GM12878 (cell line): Measurements from ENCODE around the gene HHAT. TPM values are rescaled to one million over a fixed set of nuclear protein-coding genes. Genes with fewer than 3 reads are reported as not detected.

ENCODE experiments used
- ATAC-seq: fragments of 200-7000 bp; cut with Tn5 transposase; 3 replicates; pipeline ENCODE4 v1.9.1; 2020; ENCODE audit warnings: mild to moderate bottlenecking, moderate library complexity
- BruUV-seq: library from RNA; stranded (reverse); fragments of 400-500 nt; replicated peaks from 2 replicates; lab custom pipeline; 2021; lab: Mats Ljungman, UMichigan
- CTCF ChIA-PET: fragments of 300-600 bp; sonication (Branson Sonifier 250); formaldehyde crosslinking; extraction: SDS; loops from one replicate; lab custom pipeline; 2021; ENCODE audit warnings: inconsistent platforms; lab: Yijun Ruan, JAX
- POLR2A ChIA-PET: fragments of 350-600 bp; formaldehyde crosslinking; extraction: SDS; loops from one replicate; lab custom pipeline; 2021; ENCODE audit warnings: inconsistent platforms; lab: Charles Lee
- RAD21 ChIA-PET: fragments of 300-600 bp; sonication (Branson Sonifier 250); formaldehyde crosslinking; loops from one replicate; lab custom pipeline; 2023; ENCODE audit warnings: antibody characterized with exemption; ENCODE audit not compliant: unreplicated experiment; lab: Charles Lee
- SMC1A ChIA-PET: fragments of 300-600 bp; sonication (Branson Sonifier 250); formaldehyde crosslinking; loops from one replicate; lab custom pipeline; 2023; ENCODE audit not compliant: unreplicated experiment, uncharacterized antibody; lab: Charles Lee
- DNase-seq: peaks from one replicate; pipeline ENCODE4 v3.0.0-alpha.2; 2011; ENCODE audit warnings: low read depth, low spot score
- FAIRE-seq: peaks from 3 replicates; lab custom pipeline; 2011; peaks lifted over from hg19 to GRCh38; lab: Jason Lieb, UNC
- H2AFZ ChIP-seq: 2 replicates; pipeline ENCODE4 v1.6.0; 2011; ENCODE audit warnings: low read depth, low read length, control low read depth; ENCODE audit not compliant: control insufficient read depth
- H3K27ac ChIP-seq: 2 replicates; pipeline ENCODE4 v1.5.1; 2011; ENCODE audit warnings: control low read depth; ENCODE audit not compliant: control insufficient read depth, insufficient read depth
- H3K27me3 ChIP-seq, 2 experiments: replicated peaks in 1 of 2; 2 replicates each; pipeline versions ENCODE4 v1.6.0 to v1.6.1; 2011; ENCODE audit warnings: low read length in 1 of 2; ENCODE audit not compliant: control insufficient read depth in 2 of 2, insufficient read depth in 2 of 2
- H3K36me3 ChIP-seq, 2 experiments: 2 replicates each; pipeline ENCODE4 v1.5.1; 2011; ENCODE audit warnings: low read length in 1 of 2; ENCODE audit not compliant: control insufficient read depth in 2 of 2, insufficient read depth in 2 of 2
- H3K4me1 ChIP-seq: 2 replicates; pipeline ENCODE4 v1.6.1; 2011; ENCODE audit warnings: mild to moderate bottlenecking, low read length, moderate library complexity, mixed read lengths; ENCODE audit not compliant: control insufficient read depth, insufficient read depth
- H3K4me2 ChIP-seq: 2 replicates; pipeline ENCODE4 v1.6.0; 2011; ENCODE audit warnings: control low read depth; ENCODE audit not compliant: control insufficient read depth, insufficient read depth
- H3K4me3 ChIP-seq: fragments of 200-600 bp; sonication (generic); 2 replicates; pipeline ENCODE4 v1.5.1; 2016
- H3K79me2 ChIP-seq: 2 replicates; pipeline ENCODE4 v1.6.0; 2011; ENCODE audit warnings: low read length; ENCODE audit not compliant: control insufficient read depth, insufficient read depth
- H3K9ac ChIP-seq: 2 replicates; pipeline ENCODE4 v1.8.0; 2011; ENCODE audit warnings: low read length, control low read depth, mixed read lengths; ENCODE audit not compliant: control insufficient read depth, insufficient read depth
- H3K9me3 ChIP-seq: replicated peaks from 3 replicates; pipeline ENCODE4 v1.5.1; 2011; ENCODE audit warnings: mild to moderate bottlenecking, low read length; ENCODE audit not compliant: control insufficient read depth, insufficient read depth
- H4K20me1 ChIP-seq: 2 replicates; pipeline ENCODE4 v1.6.0; 2011; ENCODE audit not compliant: control insufficient read depth, insufficient read depth
- ATF7 ChIP-seq: fragments of 450-650 bp; IDR thresholded peaks from 2 replicates; pipeline ENCODE4 v1.6.1; 2016; ENCODE audit warnings: low read depth, mild to moderate bottlenecking
- BACH1 ChIP-seq: fragments of 450-650 bp; IDR thresholded peaks from 2 replicates; pipeline ENCODE4 v1.6.1; 2017; ENCODE audit warnings: mild to moderate bottlenecking, borderline replicate concordance
- CBX5 ChIP-seq: sonication (generic); IDR thresholded peaks from 2 replicates; pipeline ENCODE4 v1.6.1; 2016; ENCODE audit warnings: low read depth, moderate library complexity, mild to moderate bottlenecking, inconsistent platforms
- CHD1 ChIP-seq: IDR thresholded peaks from 2 replicates; pipeline ENCODE4 v1.6.1; 2012; ENCODE audit warnings: low read depth, low read length, improper control_type of control experiment
- CHD4 ChIP-seq: fragments of 200-600 bp; sonication (generic); IDR thresholded peaks from 2 replicates; pipeline ENCODE4 v1.6.1; 2016; ENCODE audit warnings: mild to moderate bottlenecking
- JUND ChIP-seq: IDR thresholded peaks from 2 replicates; pipeline ENCODE4 v1.6.1; 2012; ENCODE audit warnings: low read depth, mild to moderate bottlenecking, low read length, improper control_type of control experiment, moderate library complexity
- MXI1 ChIP-seq: fragments of 150-350 bp; IDR thresholded peaks from 2 replicates; pipeline ENCODE4 v1.6.1; 2011; ENCODE audit warnings: low read depth, mild to moderate bottlenecking, inconsistent platforms, low read length, improper control_type of control experiment
- NFIC ChIP-seq: IDR thresholded peaks from 2 replicates; pipeline ENCODE4 v1.6.1; 2012; ENCODE audit warnings: low read depth, mild to moderate bottlenecking, inconsistent platforms, low read length, moderate library complexity
- NFYA ChIP-seq: IDR thresholded peaks from 2 replicates; pipeline ENCODE4 v1.6.1; 2011; ENCODE audit warnings: low read depth, mild to moderate bottlenecking, low read length, improper control_type of control experiment, borderline replicate concordance
- RAD51 ChIP-seq: fragments of 450-650 bp; IDR thresholded peaks from 2 replicates; pipeline ENCODE4 v1.6.1; 2016; ENCODE audit warnings: moderate library complexity, mild to moderate bottlenecking, inconsistent platforms
- RCOR1 ChIP-seq: conservative IDR thresholded peaks from 2 replicates; pipeline ENCODE4 v1.6.1; 2012; ENCODE audit warnings: low read depth, low read length, improper control_type of control experiment
- TCF7 ChIP-seq: IDR thresholded peaks from 2 replicates; pipeline ENCODE4 v1.6.1; 2014; ENCODE audit warnings: antibody characterized with exemption, borderline replicate concordance
- ZBTB11 ChIP-seq: fragments of 450-650 bp; formaldehyde crosslinking; IDR thresholded peaks from 2 replicates; pipeline ENCODE4 v1.5.0; 2022; ENCODE audit warnings: mild to moderate bottlenecking, missing genetic modification characterization
- ZNF24 ChIP-seq: fragments of 450-650 bp; IDR thresholded peaks from 2 replicates; pipeline ENCODE4 v1.6.1; 2017; ENCODE audit warnings: antibody characterized with exemption, mild to moderate bottlenecking
- WGBS: methylation state at CpG from one replicate; pipeline ENCODE4 v1.1.6; 2016; ENCODE audit warnings: low lambda C conversion rate; ENCODE audit not compliant: insufficient replicate concordance, insufficient coverage; ENCODE audit errors: missing lambda C conversion rate; 5-methylcytosine and 5-hydroxymethylcytosine counted together
- in situ Hi-C: fragments of 300-500 bp; cut with MboI; formaldehyde crosslinking; loops from 9 replicates; pipeline ENCODE4 v1.14.3; 2018; ENCODE audit warnings: mixed read lengths
- intact Hi-C: fragments of 100-400 bp; cut with micrococcal nuclease; formaldehyde crosslinking; loops from one replicate; pipeline ENCODE4 v1.14.2; 2022; ENCODE audit not compliant: unreplicated experiment
- polyA plus RNA-seq, 11 experiments: library from polyadenylated mRNA; depleted of rRNA in 4 of 11; unstranded in 6 of 11; stranded (reverse) in 5 of 11; fragments of >200 nt; fragmentation: Nextera tagmentation in 4 of 11; fragmentation: Illumina TruSeq in 1 of 11; extraction: Ambion mirVana in 4 of 11; extraction: Trizol in 1 of 11; gene quantifications; 1 replicate in 1 of 11; 2 replicates in 10 of 11; pipeline versions ENCODE4 v1.2.1 to v1.2.3, GENCODE V29; 2011 to 2016; ENCODE audit warnings: inconsistent platforms in 2 of 11, missing spikeins in 2 of 11, low read depth in 1 of 11
- total RNA-seq, 4 experiments: library from RNA; depleted of rRNA in 3 of 4; stranded (reverse); fragments of >200 nt in 3 of 4; fragmentation: Illumina TruSeq in 1 of 4; extraction: Trizol in 1 of 4; gene quantifications; 2 replicates each; pipeline versions ENCODE4 v1.2.1 to v1.2.3, GENCODE V29; 2013 to 2021
- TF ChIP-seq, protein P1 (sequence below): fragments of 450-650 bp; IDR thresholded peaks from 2 replicates; pipeline ENCODE4 v1.6.1; 2018; ENCODE audit warnings: borderline replicate concordance, mild to moderate bottlenecking; ENCODE audit not compliant: partially characterized antibody
- TF ChIP-seq, protein P2 (sequence below): fragments of 450-650 bp; IDR thresholded peaks from 2 replicates; pipeline ENCODE4 v1.6.1; 2016; ENCODE audit warnings: mild to moderate bottlenecking

Gene HHAT
- total and polyA plus RNA-seq, 10 of the 15 experiments (the other 5 are each of a cell fraction or from before 2014, with no cell fraction given), result 1.2 to 37.6 (median 2.6) TPM

- H3K36me3 ChIP-seq, result no peaks in the 10 kb centered on the region
- ChIA-PET POLR2A (interaction anchor here (0.7 to 9.5 kb wide), 15 partner anchors 9 to 77 kb away, joined by 3 to 224 read pairs (median 5); no protein-coding TSS in a partner anchor), CTCF (interaction anchor here (0.6 to 9.5 kb wide), 28 partner anchors 10 to 1663 kb away, joined by 3 to 379 read pairs (median 6); partner anchors contain the start of gene HHAT), RAD21 (interaction anchor here (0.8 to 9.2 kb wide), 12 partner anchors 9 to 234 kb away, joined by 3 to 415 read pairs (median 4); no protein-coding TSS in a partner anchor), SMC1A (interaction anchor here (0.6 to 15.0 kb wide), 18 partner anchors 8 to 665 kb away, joined by 3 to 683 read pairs (median 5); no protein-coding TSS in a partner anchor)
- WGBS, result 0% methylated on average over 9 of the region's 9 CpGs
- H3K4me3 ChIP-seq, result no peak overlapping the region
- no peak overlapping the region for H3K4me2 ChIP-seq
- no peaks in the 10 kb centered on the region for H3K4me1 ChIP-seq
- intact Hi-C loops, result loop anchor here (1.0 kb wide), 2 partner anchors 26 to 45 kb away; no protein-coding TSS in a partner anchor
- H3K27ac ChIP-seq, result peak overlapping the region; percentile 40; the same call in 1 of the 2 replicates
- FAIRE-seq (peak; percentile 77), ATAC-seq (peak; percentile 84), DNase-seq (peak; percentile 81)
- H3K27me3 ChIP-seq, result no peaks in the 10 kb centered on the region
- H3K9me3 ChIP-seq, result no peaks in the 10 kb centered on the region
- in situ Hi-C loops, result no loop called here
- H3K9ac ChIP-seq, result no peak overlapping the region
- H2AFZ ChIP-seq, result peak overlapping the region; percentile 57
- H4K20me1 ChIP-seq, result no peaks in the 10 kb centered on the region
- no peaks in the 10 kb centered on the region for H3K79me2 ChIP-seq
- TSS peak; percentile 100 for BruUV-seq
- TF ChIP-seq JUND (no peak), CBX5 (0 out of 2 replicates have a peak, but pooled peaks have one; percentile 60), RAD51 (peak; percentile 59; the same call in 1 of the 2 replicates), TCF7 (peak; percentile 63; the same call in 1 of the 2 replicates), RCOR1 (no peak), ZBTB11 (CRISPR knock-in tag) (peak; percentile 36; the same call in 1 of the 2 replicates), CHD4 (no peak), MXI1 (no peak), NFIC (peak; percentile 82), BACH1 (peak; percentile 99), NFYA (no peak), ZNF24 (peak; percentile 81), ATF7 (peak; percentile 86), CHD1 (no peak)
- TF ChIP-seq, protein P1, sequence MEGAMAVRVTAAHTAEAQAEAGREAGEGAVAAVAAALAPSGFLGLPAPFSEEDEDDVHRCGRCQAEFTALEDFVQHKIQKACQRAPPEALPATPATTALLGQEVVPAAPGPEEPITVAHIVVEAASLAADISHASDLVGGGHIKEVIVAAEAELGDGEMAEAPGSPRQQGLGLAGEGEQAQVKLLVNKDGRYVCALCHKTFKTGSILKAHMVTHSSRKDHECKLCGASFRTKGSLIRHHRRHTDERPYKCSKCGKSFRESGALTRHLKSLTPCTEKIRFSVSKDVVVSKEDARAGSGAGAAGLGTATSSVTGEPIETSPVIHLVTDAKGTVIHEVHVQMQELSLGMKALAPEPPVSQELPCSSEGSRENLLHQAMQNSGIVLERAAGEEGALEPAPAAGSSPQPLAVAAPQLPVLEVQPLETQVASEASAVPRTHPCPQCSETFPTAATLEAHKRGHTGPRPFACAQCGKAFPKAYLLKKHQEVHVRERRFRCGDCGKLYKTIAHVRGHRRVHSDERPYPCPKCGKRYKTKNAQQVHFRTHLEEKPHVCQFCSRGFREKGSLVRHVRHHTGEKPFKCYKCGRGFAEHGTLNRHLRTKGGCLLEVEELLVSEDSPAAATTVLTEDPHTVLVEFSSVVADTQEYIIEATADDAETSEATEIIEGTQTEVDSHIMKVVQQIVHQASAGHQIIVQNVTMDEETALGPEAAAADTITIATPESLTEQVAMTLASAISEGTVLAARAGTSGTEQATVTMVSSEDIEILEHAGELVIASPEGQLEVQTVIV, result no peak
- TF ChIP-seq, protein P2, sequence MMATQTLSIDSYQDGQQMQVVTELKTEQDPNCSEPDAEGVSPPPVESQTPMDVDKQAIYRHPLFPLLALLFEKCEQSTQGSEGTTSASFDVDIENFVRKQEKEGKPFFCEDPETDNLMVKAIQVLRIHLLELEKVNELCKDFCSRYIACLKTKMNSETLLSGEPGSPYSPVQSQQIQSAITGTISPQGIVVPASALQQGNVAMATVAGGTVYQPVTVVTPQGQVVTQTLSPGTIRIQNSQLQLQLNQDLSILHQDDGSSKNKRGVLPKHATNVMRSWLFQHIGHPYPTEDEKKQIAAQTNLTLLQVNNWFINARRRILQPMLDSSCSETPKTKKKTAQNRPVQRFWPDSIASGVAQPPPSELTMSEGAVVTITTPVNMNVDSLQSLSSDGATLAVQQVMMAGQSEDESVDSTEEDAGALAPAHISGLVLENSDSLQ, result no peak
These were observed 45.3 kb downstream of the HHAT start for GRCh38 chr1:210373878-210374599.
